HL-60 (cell line): Measurements from ENCODE around the gene AMMECR1.

Source experiments
- CTCF ChIP-seq: IDR thresholded peaks from one replicate; pipeline ENCODE4 v1.5.1; 2011; ENCODE audit warnings: low read length, control low read depth, inconsistent platforms; ENCODE audit not compliant: insufficient read depth
- POLR2AphosphoS5 ChIP-seq: IDR thresholded peaks from 2 replicates; pipeline ENCODE4 v1.6.1; 2012; ENCODE audit warnings: low read depth
- REST ChIP-seq: IDR thresholded peaks from 2 replicates; pipeline ENCODE4 v1.6.1; 2012; ENCODE audit warnings: low read depth; ENCODE audit not compliant: insufficient replicate concordance

GRCh38 chrX:110258552-110258951, 59.3 kb downstream of the AMMECR1 start:
- no peak for TF ChIP-seq CTCF
- TF ChIP-seq REST, result no peak
- no peak for TF ChIP-seq POLR2AphosphoS5
